HL-60 (cell line): Measurements from ENCODE around the gene DIP2C.
"Not testable (repeated sequence)": the region's sequence is repeated elsewhere in the genome, so short reads cannot be mapped to it uniquely, and the experiment has no call there.

ENCODE experiments used
- DNase-seq, 2 experiments: peaks; one replicate each; pipeline ENCODE4 v3.0.0-alpha.2; 2010 to 2020; ENCODE audit warnings: low read depth in 1 of 2, low spot score in 1 of 2
- H3K27ac ChIP-seq: fragments of 250-450 bp; sonication (Bioruptor Pico); replicated peaks from 2 replicates; pipeline ENCODE4 v1.5.1; 2020; ENCODE audit warnings: mild to moderate bottlenecking, moderate library complexity
- H3K27me3 ChIP-seq: fragments of 250-450 bp; sonication (Bioruptor Pico); 2 replicates; pipeline ENCODE4 v1.5.1; 2021; ENCODE audit warnings: mild to moderate bottlenecking, moderate library complexity; ENCODE audit not compliant: insufficient read depth, poor library complexity, severe bottlenecking
- H3K4me3 ChIP-seq: replicated peaks from 2 replicates; pipeline ENCODE4 v1.5.1; 2011; ENCODE audit warnings: mild to moderate bottlenecking, control low read depth, low read length; ENCODE audit not compliant: insufficient read depth
- CTCF ChIP-seq: IDR thresholded peaks from one replicate; pipeline ENCODE4 v1.5.1; 2011; ENCODE audit warnings: low read length, control low read depth, inconsistent platforms; ENCODE audit not compliant: insufficient read depth
- GABPA ChIP-seq: IDR thresholded peaks from 2 replicates; pipeline ENCODE4 v1.6.1; 2012; ENCODE audit warnings: low read depth
- POLR2AphosphoS5 ChIP-seq: IDR thresholded peaks from 2 replicates; pipeline ENCODE4 v1.6.1; 2012; ENCODE audit warnings: low read depth
- REST ChIP-seq: IDR thresholded peaks from 2 replicates; pipeline ENCODE4 v1.6.1; 2012; ENCODE audit warnings: low read depth; ENCODE audit not compliant: insufficient replicate concordance
- SPI1 ChIP-seq: IDR thresholded peaks from 2 replicates; pipeline ENCODE4 v1.6.1; 2012; ENCODE audit warnings: low read depth, mild to moderate bottlenecking, borderline replicate concordance

DIP2C gene

GRCh38 chr10:301536-301935 lies 387.9 kb downstream of the DIP2C start:
- Histone ChIP-seq H3K27me3 (no peaks in the 10 kb centered on the region), H3K4me3 (no peak overlapping the region), H3K27ac (no peak overlapping the region)
- no peak for TF ChIP-seq GABPA
- TF ChIP-seq CTCF, result no peak
- no peak for TF ChIP-seq POLR2AphosphoS5
- no peak for TF ChIP-seq SPI1
- DNase-seq, result no peak

GRCh38 chr10:300580-300979 lies 388.9 kb downstream of the DIP2C start:
- not testable (repeated sequence) for H3K27ac ChIP-seq, H3K4me3 ChIP-seq, H3K27me3 ChIP-seq, DNase-seq

- no peak for DNase-seq
- no peak overlapping the region for H3K4me3 ChIP-seq
- TF ChIP-seq POLR2AphosphoS5 (no peak), REST (no peak), CTCF (no peak), SPI1 (no peak), GABPA (no peak)
- no peak overlapping the region for H3K27ac ChIP-seq
- no peaks in the 10 kb centered on the region for H3K27me3 ChIP-seq
Observed at GRCh38 chr10:299969-300368, 389.5 kb downstream of the DIP2C start.

- Histone ChIP-seq H3K27me3 (no peaks in the 10 kb centered on the region), H3K4me3 (no peak overlapping the region), H3K27ac (no peak overlapping the region)
- no peak for DNase-seq
- no peak for TF ChIP-seq POLR2AphosphoS5
- TF ChIP-seq GABPA, result no peak
- no peak for TF ChIP-seq CTCF
- TF ChIP-seq SPI1, result no peak
- TF ChIP-seq REST, result no peak
Observed at GRCh38 chr10:299512-299911, 390.0 kb downstream of the DIP2C start.

- Histone ChIP-seq H3K27ac (no peak overlapping the region), H3K4me3 (no peak overlapping the region), H3K27me3 (no peaks in the 10 kb centered on the region)
- no peak for DNase-seq
- TF ChIP-seq POLR2AphosphoS5, result no peak
- TF ChIP-seq GABPA, result no peak
- TF ChIP-seq SPI1, result no peak
- TF ChIP-seq REST, result no peak
- no peak for TF ChIP-seq CTCF
Observed at GRCh38 chr10:298033-298432, 391.4 kb downstream of the DIP2C start.
